Stimulated activated CD4-positive, alpha-beta T cell treated with anti-CD3 and anti-CD28 coated beads, Interleukin-12 subunit alpha, Interleukin-12 subunit beta, amount 100 ng/mL, for 48 hours (primary cell): ENCODE data around the gene ZDHHC19.
"Not testable (repeated sequence)": the region's sequence is repeated elsewhere in the genome, so short reads cannot be mapped to it uniquely, and the experiment has no call there.

Source experiments
- DNase-seq, 3 donors: peaks; one replicate each; pipeline ENCODE4 v3.0.0-alpha.2; 2020; ENCODE audit warnings: low read depth in 2 of 3, low spot score in 1 of 3

Gene ZDHHC19

DNA sequence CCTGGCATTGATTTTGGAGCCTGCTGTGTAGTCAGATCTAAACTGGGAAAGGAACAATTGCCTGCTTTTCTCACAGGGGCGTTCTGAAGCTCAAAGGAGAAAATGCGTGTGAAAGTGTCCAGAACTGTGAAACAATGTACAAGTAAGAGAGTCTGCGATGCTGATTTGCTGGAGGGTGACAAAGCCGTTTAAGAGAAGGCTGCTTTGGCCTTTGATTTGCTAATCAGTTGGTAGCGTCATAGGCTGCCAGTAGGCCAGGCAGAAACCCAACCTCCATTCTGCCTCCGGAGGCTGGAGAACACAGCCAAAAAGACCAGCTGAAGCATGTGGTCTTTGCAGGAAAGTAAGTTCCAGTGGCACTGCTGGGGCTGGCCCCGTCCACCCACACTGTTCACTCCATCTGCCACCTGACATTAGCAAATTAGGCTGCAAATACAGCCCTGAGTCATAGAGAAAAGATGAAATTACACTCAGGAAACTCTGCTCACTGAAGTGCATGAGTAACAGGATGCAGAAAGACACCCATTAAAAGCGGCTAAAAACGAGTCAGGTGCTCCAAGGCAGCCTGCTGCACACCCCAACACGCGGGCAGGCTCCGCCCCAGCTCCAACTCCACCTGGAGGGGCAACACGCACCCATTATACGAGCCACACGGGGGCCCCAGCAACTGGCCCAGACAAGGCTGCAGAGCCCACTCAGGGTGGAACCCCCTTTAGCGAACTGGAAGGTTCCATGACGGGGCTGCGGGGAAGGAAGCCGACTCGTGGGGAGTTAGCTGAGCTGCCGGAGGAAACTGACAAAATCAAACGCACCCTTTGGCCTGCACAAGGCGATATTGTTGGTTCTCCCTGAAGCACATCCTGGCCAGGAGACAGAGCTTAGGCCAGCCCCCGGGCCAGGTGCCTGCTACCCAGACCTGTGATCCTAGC, 31.6 kb downstream of the ZDHHC19 start:
- peak; percentile 64 to 83 (median 70) for DNase-seq

DNA sequence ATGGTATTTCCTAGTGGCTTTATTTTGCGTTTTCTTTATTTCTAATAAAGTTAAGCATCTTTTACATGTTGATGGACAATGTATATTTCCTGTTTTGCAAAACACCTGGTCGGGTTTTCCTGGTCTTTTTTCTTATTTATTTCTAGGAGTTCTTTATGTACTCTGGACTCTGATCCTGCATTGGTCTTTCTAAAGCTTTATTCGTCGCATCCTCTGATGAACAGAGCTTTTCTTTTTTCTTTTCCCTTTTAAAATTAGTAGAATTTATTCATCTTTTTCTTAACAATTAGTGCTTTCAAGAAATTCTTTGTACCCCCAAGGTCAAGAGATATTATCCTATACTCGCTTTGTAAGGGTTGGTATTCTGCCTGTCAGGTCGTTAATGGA, 32.2 kb downstream of the ZDHHC19 start:
- DNase-seq, result no peak

DNA sequence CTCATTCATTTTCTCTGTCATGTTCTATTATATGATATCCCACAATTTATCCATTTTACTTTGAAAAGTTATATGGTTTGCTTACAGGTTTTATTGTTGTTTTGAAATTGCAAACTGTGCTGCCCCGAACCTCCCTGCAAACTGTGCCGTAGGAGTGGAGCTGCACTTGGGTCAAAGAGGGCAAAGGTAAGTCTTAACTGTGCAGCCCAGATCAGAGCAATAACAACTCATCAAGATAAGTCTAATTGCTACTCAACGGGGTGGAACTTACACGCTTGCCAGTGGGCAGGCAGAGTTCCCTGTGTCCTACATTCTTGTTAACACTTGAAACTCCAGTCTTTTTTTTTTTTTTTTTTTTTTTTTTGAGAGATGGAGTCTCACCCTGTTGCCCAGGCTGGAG, 33.2 kb downstream of the ZDHHC19 start:
- DNase-seq, result no peak

DNA sequence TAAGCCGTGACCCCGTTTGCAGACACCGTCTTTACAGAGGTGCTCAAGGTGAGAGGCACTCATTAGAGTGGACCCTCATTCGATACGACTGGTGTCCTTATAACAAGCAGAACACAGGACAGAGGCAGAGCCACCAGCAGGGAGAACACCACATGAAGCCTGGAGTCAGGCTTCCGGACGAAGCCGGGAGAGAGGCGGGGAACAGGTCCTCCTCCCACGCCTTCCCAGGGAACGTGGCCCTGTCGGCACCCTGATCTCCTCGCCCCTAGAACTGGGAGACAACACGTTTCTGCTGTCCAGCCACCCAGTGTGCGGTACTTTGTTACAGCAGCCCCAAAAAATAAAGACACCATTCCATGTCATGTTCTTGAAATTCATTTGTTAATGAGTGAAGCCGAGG, 33.6 kb downstream of the ZDHHC19 start:
- DNase-seq, result no peak

DNA sequence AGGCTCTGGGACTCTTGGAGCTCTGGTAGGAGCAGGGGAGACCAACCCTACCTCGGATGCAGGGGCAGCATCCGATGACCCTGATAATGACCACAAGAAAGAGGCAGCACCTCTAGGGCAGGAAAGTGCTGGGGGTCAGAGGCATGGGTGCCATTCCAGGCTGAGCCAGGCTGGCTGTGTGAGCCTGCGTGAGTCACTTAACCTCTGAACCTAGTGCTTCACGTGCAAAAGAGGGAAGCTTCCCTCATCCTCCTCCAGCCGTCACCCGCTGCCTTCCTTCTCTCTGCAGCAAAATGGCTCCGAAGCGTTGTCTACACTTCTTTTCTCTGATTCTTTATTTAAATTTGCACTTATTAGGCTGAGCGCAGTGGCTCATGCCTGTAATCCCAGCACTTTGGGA, 35.5 kb downstream of the ZDHHC19 start:
- DNase-seq, result no peak

DNA sequence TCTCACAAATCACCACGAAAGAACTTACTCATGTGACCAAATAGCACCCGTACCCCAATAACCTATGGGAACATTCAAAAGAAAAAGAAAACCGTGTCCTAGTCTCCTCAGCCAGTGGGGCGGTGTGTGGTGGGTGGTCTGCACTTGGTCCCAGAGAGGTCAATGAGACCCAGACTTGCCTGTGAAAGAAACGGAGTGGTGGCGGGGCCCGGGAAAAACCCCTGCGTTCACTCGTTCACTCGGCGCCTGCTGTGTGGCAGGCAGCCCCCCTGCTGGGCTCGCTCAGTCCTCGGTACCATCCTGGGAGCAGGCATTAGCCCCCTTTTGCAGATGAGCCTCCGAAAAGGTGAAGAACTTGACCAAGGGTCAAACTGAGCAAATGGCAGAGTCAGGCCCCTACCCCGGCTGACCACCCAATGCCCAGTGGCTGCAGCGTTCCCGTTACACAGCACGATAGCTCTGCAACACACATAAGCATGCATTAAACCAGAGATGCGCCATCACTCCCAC, 36.0 kb downstream of the ZDHHC19 start:
- no peak for DNase-seq

DNA sequence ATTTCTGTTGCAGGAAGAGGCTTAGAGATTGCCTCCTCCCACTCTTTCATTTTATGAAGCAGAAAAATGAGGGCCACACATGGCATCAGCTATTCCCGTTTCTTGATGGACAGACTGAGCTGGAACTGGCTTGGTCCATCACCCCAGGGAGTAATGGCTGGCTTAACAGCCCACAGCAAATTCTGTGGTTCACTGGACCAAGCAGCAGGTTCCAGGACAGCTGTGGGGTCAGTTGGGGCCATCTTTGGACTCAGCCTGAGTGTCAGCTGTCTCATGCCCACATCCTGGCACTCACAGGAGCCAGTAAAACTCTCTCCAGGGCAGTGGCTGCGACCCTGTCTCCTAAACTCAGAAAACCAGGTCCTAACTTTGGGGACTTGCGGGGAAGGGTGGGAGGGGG, 36.5 kb downstream of the ZDHHC19 start:
- DNase-seq, result no peak

DNA sequence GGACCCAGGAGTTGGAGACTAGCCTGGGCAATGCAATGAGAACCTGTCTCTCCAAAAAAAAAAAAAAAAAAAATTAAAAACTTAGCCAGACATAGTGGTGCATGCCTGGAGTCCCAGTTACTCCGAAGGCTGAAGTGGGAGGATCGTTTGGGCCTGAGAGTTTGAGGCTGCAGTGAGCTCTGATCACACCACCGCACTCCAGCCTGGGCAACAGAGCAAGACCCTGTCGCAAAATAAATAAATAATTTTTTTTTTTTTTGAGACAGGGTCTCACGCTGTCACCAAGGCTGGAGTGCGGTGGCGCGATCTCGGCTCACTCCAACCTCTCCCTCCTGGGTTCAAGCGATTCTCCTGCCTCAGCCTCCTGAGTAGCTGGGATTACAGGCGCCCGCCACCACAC, 40.9 kb downstream of the ZDHHC19 start:
- not testable (repeated sequence) for DNase-seq

DNA sequence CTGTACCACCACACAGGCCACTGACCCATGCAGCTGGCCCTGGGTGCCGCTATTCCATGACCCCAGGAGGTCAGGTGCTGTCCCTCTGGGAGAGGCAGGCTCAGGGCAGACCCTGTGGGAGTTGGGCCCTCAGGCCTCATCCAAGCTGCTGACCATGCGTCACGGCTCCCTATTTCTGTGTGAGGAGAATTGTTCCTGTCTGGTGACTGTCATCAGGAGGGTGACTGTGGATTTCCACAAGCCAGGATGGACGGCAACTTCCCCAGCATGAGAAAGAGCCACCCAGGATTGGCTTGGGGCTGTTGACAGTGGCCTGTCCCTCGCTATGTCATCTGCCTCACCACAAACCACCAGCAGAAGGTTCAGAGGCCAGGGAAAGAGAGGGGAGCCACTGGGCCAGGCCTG, 41.4 kb downstream of the ZDHHC19 start:
- no peak for DNase-seq

DNA sequence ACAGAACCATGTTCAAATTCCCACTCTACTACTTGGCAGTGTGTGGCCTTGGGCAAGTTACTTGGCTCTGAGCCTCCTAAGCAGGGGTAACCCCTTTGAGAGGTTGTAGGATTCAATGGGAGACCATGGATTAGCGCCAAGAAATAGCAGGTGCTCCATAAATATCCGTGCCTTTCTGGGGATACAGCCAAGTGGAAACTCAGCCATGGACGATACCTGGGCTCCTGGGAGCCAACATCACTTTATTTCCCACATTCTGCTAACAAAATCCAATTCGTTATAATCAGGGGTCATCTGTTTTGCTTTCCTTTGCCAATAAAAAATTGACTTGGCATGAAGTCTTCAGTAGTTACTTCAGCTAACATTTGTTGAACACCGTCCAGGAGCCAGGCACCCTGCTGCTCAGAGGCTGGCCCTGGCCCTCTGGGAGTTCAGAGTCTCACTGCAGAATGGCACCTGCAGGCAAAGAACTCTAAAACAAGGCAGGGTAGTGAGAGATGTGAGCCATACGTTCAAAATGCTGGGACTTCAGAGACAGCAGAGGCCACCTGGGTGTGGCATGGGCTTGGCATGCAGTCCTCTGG, 42.3 kb downstream of the ZDHHC19 start:
- no peak for DNase-seq

DNA sequence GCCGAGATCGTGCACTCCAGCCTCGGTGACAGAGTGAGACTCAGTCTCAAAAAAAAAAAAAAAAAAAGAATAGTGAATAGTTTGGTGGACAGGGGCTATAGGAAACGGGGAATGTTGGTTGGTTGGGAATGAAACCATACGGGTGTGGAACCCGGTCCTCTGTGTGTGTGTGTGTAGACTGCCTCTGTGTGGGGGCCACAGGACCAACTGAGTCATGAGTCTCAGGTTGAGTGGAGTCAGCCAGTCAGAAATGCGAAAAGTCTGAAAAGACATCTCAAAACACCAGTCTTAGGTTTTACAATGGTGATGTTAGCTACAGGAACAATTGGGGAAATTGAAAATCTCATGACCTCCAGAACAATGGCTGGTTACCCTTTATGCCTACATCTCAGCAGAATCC, 44.5 kb downstream of the ZDHHC19 start:
- DNase-seq, result peak in 2 of 3 donors; percentile 12 to 34

DNA sequence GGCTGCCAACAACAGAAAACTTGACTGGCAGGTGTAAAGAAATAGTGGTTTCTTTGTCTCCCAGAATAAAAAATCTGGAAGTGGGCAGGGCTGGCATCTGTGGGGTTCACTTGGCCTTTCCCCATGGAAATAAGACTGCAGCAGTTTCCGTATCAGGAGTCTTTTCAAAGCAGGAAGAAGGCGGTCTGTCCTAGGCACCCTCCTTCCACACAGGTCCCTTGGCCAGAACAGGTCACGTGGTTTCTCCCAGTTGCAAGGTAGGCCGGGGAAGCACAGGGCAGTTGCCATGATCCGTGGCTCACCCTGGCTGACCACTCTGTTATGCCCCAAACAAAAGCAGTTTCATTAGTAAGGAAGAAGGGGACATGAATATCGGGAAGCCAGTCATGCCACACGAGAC, 45.4 kb downstream of the ZDHHC19 start:
- no peak for DNase-seq

DNA sequence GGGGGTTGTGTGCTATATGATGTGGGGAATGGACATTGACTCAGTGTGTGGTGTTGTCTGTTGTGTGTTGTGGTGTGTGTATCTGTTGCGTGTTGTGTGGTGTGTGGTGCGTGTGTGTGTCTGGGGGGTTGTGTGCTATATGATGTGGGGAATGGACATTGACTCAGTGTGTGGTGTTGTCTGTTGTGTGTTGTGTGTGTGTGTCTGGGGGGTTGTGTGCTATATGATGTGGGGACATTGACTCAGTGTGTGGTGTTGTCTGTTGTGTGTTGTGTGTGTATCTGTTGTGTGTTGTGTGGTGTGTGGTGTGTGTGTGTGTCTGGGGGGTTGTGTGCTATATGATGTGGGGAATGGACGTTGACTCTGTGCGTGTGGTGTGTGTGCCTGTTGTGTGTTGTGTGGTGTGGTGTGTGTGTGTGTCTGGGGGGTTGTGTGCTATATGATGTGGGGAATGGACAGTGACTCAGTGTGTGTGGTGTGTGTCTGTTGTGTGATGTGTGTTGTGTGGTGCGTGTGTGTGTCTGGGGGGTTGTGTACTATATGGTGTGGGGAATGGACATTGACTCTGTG, 46.1 kb downstream of the ZDHHC19 start:
- DNase-seq, result not testable (repeated sequence)

DNA sequence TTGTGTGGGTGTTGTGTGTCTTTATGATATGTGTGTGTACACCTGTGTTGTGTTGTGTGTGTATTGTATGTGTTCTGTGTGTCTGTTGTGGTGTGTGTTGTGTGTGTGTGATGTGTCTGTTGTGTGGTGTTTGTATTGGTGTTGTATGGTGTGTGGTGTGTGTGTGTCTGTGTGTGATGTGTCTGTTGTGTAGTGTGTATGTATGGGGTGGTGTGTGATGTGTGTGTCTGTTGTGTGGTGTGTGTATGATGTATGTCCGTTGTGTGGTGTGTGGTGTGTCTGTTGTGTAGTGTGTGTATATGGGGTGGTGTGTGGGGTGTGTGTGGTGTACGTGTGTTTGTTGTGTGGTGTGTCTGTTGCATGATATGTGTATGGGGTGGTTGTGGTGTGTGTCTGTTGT, 46.6 kb downstream of the ZDHHC19 start:
- no peak for DNase-seq

DNA sequence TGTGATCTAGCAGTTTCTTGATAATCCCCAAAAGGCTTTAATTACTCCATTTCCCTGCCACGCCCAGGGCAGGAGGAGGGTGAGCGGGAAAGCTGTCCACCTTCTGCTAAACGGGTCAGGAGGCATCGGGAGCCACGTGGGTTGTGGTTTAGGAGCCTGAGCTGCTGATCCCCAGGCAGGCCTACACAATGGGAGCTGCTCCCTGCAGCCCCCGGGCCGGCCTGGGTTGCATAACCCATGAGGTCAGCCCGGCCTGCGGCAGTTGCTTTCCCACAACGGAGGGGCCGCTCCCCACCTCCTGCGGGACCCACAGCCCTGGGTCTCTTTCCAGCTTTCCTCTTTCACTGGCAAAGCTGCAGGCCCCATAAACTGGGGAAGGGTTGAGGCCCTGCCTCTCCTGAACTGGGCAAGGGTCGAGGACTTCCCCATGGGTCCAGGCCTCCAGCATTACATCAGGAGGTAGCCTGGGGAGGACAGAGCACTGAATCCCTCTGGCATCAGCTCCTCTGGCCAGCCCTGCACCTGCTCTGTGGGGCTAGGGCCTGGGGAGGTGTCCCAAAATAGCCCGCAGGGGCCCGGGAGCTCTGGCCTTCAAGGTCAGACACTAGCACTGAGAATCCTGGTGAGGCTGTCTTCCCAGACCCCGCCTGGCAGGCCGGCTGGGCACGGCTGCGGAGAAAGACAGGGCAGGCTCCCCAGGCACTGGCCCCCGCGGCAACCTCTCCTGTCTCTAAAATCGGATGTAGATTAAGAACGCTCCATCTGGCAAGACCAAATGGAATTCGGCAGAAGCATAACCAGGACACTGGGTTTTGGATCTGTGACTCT, 47.3 kb downstream of the ZDHHC19 start:
- DNase-seq, result no peak

DNA sequence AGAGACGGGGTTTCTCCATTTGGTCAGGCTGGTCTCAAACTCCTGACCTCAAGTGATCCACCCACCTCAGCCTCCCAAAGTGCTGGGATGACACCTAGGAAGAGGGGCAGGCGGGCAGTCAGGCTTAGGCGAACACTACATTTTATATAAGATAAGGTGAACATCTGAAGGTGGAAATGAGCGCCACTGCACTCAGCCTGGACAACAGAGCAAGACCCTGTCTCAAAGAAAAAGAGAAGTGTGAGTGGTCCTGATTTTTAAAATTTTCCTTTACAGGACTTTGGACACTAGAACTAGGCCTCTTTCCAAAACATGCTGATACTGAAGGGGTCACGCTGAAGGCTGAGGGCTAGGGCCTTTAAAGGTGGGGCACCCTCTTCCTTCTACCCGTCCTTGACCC, 48.0 kb downstream of the ZDHHC19 start:
- DNase-seq, result no peak

DNA sequence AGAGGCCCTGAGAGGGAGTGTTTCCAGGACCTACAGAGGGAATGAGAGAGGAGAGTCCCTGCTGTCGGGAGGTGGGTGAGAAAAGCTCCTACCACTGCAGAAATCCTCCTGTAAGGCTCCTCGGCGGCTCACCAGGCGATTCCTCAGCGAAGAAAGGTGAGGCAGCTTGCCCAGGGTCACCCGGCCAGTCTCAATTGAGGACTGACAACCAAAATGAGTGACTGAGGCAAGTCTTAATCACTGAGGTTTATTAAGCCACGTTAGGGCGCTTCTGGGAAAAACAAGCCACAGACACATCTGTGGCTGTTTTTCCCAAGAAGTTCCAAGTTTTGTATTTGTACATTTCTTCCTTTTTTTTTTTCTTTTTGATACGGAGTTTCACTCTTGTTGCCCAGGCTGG, 48.5 kb downstream of the ZDHHC19 start:
- DNase-seq, result no peak

DNA sequence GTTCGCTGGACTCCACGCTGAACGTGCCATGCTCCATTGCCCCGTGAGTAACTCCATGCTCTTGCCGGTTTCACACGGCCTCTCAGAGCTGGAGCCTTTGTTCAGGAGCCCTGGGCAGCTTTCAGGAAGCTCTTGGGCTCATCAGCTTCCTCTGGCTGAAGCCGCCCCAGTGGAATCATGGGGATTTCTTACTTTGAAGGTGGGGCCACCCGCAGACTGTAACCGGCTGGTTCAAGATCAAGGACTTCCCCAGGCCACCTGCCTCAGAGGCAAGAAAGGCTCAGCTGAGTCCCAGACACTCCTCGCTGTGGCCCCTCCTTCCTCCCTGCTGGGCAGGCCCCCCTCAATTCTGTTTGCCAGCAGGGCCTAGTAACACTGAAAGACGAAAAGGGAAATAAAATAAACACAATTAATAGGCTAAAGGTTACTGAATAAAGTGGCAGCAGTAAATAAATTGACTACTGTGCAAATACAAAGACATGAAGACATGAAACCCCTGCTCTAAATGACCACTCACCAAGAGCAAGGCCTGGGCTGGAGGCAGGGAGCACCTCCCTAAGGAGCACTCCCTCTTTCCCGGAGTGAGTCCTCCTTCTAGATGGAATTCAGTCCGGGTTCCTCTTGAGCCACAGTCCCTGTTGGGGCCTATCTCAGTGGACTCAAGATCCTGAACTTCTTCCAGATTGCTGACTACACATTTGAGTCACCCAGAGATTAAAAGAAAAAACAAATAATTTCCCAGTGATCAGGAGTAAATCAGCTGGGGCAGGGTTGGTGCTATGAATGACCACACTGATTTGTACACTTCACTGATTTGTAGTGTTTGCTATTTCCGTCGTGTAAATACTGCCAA, 51.0 kb downstream of the ZDHHC19 start:
- DNase-seq, result no peak

DNA sequence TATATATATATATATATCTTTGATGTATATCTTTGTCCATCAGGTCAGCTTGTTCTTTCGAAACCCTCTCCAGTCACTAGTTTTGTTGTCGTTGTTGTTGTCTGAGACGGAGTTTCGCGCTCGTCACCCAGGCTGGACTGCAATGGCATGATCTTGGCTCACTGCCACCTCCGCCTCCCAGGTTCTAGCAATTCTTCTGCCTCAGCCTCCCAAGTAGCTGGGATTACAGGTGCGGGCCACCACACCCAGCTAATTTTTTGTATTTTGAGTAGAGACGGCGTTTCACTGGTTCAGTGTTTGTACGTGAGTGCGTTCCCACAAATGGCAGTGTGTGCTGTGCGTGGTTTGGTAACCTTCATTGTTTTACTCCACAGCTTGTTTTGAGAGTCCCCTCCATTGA, 51.7 kb downstream of the ZDHHC19 start:
- DNase-seq, result no peak

DNA sequence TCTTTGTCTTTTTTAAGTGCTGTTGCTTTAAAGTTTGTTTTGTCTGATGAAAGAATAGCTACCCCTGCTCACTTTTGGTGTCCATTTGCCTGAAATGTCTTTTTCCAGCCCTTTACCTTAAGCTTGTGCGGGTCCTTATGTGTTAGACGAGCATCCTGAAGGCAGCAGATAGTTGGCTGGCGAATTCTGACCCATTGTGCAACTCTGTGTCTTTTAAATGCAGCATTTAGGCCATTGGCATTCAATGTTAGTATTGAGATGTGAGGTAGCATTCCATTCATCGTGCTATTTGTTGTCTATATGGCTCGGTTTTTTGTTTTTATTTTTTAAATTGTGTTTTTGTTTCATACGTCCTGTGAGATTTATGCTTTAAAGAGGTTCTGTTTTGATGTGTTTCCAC, 55.0 kb downstream of the ZDHHC19 start:
- no peak for DNase-seq
